Measurements from ENCODE around the gene C11orf52. TPM values are rescaled to one million over a fixed set of nuclear protein-coding genes. Genes with fewer than 3 reads are reported as not detected.

C11orf52 gene
- total and polyA plus RNA-seq, 2 of the 8 experiments (the other 6 are each of a cell fraction or from before 2014, with no cell fraction given): 1.7 to 2.7 TPM

GRCh38 chr11:111963931-111964340 is 45.2 kb downstream of the C11orf52 start (continued):
- no peak for TF ChIP-seq EZH2 (IDR thresholded peaks at IDR 0.05; ENCODE audit: low read depth, low read length, severe bottlenecking)
- no peak for TF ChIP-seq KDM1A (IDR thresholded peaks at IDR 0.05; ENCODE audit: borderline replicate concordance, low read length)
- TF ChIP-seq TAF1 (IDR thresholded peaks at IDR 0.05; ENCODE audit: low read depth, low read length): no peak
